Measurements from ENCODE around the gene SIPA1.

The SIPA1 gene

Small RNA genes within 50 kb of the gene (small RNA-seq; reads per million reads assigned to genes)
- 0 reads per million in 2 experiments for gene MIR4489
- 0 to 0.09 reads per million in 2 experiments for gene MIR4690
- gene RN7SL309P = 0 reads per million in 2 experiments

Data from SK-N-DZ (cell line).